Neural cell (in vitro differentiated cells): Measurements from ENCODE around the gene MAGEA3.

Source experiments
- TAF1 ChIP-seq: IDR thresholded peaks from 2 replicates; pipeline ENCODE4 v1.6.1; 2012; ENCODE audit warnings: low read depth
- TF ChIP-seq, protein P1 (sequence below): fragments of 450-650 bp; IDR thresholded peaks from 2 replicates; pipeline ENCODE4 v1.5.1; 2014; ENCODE audit warnings: antibody characterized with exemption, mild to moderate bottlenecking, moderate library complexity; ENCODE audit not compliant: poor library complexity, severe bottlenecking
- TF ChIP-seq, protein P2 (sequence below): IDR thresholded peaks from 2 replicates; pipeline ENCODE4 v1.6.1; 2012; ENCODE audit warnings: borderline replicate concordance

DNA sequence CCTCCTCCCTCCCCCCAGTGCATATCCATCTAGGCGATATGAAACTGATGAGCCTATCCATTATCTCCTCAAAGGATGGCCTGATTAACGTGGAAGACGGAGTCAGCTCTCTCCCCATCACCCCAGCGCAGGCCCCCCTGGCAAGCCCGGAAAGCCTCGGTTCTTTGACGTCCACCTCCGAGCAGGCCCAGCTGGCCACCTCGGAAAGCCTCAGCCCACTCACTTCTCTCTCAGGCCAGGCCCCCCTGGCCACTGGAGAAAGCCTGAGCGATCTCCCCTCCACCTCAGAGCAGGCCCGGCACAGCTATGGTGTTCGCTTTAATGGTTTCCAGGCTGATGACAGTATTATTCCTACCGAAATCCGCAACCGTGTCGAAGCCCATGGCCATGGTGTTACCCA, 46.1 kb upstream of the MAGEA3 start:
- TF ChIP-seq, protein P1, sequence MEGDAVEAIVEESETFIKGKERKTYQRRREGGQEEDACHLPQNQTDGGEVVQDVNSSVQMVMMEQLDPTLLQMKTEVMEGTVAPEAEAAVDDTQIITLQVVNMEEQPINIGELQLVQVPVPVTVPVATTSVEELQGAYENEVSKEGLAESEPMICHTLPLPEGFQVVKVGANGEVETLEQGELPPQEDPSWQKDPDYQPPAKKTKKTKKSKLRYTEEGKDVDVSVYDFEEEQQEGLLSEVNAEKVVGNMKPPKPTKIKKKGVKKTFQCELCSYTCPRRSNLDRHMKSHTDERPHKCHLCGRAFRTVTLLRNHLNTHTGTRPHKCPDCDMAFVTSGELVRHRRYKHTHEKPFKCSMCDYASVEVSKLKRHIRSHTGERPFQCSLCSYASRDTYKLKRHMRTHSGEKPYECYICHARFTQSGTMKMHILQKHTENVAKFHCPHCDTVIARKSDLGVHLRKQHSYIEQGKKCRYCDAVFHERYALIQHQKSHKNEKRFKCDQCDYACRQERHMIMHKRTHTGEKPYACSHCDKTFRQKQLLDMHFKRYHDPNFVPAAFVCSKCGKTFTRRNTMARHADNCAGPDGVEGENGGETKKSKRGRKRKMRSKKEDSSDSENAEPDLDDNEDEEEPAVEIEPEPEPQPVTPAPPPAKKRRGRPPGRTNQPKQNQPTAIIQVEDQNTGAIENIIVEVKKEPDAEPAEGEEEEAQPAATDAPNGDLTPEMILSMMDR: no peak
- TF ChIP-seq TAF1: no peak
- TF ChIP-seq, protein P2, sequence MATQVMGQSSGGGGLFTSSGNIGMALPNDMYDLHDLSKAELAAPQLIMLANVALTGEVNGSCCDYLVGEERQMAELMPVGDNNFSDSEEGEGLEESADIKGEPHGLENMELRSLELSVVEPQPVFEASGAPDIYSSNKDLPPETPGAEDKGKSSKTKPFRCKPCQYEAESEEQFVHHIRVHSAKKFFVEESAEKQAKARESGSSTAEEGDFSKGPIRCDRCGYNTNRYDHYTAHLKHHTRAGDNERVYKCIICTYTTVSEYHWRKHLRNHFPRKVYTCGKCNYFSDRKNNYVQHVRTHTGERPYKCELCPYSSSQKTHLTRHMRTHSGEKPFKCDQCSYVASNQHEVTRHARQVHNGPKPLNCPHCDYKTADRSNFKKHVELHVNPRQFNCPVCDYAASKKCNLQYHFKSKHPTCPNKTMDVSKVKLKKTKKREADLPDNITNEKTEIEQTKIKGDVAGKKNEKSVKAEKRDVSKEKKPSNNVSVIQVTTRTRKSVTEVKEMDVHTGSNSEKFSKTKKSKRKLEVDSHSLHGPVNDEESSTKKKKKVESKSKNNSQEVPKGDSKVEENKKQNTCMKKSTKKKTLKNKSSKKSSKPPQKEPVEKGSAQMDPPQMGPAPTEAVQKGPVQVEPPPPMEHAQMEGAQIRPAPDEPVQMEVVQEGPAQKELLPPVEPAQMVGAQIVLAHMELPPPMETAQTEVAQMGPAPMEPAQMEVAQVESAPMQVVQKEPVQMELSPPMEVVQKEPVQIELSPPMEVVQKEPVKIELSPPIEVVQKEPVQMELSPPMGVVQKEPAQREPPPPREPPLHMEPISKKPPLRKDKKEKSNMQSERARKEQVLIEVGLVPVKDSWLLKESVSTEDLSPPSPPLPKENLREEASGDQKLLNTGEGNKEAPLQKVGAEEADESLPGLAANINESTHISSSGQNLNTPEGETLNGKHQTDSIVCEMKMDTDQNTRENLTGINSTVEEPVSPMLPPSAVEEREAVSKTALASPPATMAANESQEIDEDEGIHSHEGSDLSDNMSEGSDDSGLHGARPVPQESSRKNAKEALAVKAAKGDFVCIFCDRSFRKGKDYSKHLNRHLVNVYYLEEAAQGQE: no peak
